ENCODE measurements around the gene TMEM37.
A peak's percentile ranks its signal among the peaks of the same experiment; 100 is the strongest.

TMEM37 gene

DNA sequence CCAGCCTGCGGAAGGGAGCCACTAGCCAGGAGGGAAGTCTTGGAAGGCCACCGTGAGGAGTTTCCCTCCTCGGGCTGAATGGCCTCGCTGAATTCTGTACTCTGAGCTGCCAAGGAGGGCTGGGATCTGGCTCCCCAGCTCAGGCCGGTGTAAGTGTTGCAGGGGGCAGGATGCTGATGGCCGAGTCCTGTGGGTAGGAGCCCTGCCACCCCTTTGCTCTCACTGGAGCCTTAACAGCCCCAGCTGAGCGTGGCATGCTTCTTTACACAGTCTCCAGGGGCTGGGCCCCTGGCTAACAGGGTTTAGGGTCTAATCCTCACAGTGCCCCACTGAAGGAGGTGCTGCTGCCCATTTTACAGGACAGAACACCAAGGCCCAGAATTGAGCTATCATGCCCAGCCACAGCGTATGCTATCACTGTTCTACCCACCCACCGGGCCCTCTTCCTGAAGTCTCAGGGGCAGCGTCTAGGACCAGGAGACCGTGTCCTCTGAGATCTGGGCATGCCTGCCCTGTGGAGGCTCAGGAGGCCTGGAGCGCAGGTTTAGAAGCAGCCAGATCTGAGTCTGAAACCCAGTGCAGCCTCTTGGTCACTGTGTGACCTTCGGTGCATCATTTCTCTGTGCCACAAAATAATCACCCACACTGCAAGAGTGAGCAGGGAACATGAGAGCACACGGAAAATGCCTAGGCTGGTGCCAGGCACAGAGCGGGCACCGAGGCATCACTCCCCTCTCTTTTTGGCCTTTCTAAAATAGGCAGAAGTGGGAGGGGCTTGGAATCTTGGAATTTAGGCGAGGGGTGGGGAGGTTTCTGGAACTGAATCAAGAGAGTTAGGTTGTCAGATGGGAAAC lies 42.9 kb downstream of the TMEM37 start:
- no peak for DNase-seq (ENCODE audit: low spot score)
- ChIA-PET CTCF (interaction anchor here (1.0 to 2.0 kb wide), 2 partner anchors 61 to 64 kb away, joined by 4 to 6 read pairs; no protein-coding TSS in a partner anchor), POLR2A (ENCODE audit: low non-redundant PET) (no interaction called here)
- no peak overlapping the region for H3K27ac ChIP-seq
- TF ChIP-seq CTCF (conservative IDR thresholded peaks at IDR 0.05; ENCODE audit: low read depth), result no peak

DNA sequence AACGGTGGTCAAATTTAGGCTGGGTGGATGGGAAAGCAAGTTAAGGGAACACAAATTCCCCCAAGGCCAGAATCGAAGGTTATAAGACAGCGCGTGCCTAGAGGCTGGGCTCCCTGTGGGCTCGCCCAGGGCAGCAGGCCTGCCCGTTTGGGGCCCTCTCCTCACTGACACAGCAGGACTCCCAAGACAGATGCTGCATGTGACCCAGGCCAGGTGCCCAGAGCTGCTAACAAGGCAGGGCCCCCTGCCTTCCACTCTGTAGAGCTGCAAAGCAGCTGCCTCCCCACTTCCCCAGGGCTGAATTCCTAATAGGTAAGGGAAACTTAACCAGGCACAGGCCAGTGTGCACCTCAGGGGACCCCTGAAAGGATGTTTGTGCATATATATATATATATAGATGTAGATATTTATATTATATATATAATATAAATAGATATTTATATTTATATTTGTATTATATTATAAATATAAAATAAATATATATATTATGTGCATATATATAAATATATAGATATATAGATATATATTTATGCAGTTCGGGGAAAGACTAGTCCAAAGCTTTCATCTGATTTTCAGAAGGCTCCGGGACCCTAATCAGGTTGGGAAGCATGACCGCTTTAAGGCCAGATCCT lies 43.7 kb downstream of the TMEM37 start:
- ChIA-PET CTCF (interaction anchor here (0.5 to 2.1 kb wide), 7 partner anchors 11 to 184 kb away, joined by 3 to 22 read pairs (median 4); no protein-coding TSS in a partner anchor), POLR2A (ENCODE audit: low non-redundant PET) (no interaction called here)
- no peak overlapping the region for H3K27ac ChIP-seq
- no peak for DNase-seq (ENCODE audit: low spot score)
- TF ChIP-seq CTCF (conservative IDR thresholded peaks at IDR 0.05; ENCODE audit: low read depth), result no peak

DNA sequence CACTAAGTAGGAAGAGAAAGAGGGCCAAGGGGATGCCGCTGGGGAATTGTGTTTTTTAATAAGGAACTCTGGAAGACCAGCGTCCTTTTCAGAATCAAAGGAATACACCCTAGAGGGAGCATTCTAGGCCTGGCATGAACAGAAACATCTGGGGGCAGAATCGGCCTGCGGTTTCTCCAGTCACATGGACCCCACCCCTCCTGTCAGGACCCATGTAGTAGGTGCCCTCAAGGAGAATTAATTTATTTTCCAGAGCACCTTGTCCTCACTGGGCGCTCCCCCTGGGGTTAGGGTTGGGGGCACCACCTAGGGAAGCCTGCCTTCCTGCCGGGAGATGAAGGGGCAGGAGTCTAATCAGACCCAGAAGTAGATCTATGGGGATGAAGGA lies 44.2 kb downstream of the TMEM37 start:
- no peak for TF ChIP-seq CTCF (conservative IDR thresholded peaks at IDR 0.05; ENCODE audit: low read depth)
- POLR2A ChIA-PET (ENCODE audit: low non-redundant PET), result interaction anchor here (0.6 kb wide), 1 partner anchor 165 kb away, joined by 3 read pairs; no protein-coding TSS in a partner anchor
- CTCF ChIA-PET, result interaction anchor here (0.5 to 2.1 kb wide), 14 partner anchors 8 to 699 kb away, joined by 3 to 22 read pairs (median 4); no protein-coding TSS in a partner anchor
- H3K27ac ChIP-seq, result no peak overlapping the region
- no peak for DNase-seq (ENCODE audit: low spot score)

DNA sequence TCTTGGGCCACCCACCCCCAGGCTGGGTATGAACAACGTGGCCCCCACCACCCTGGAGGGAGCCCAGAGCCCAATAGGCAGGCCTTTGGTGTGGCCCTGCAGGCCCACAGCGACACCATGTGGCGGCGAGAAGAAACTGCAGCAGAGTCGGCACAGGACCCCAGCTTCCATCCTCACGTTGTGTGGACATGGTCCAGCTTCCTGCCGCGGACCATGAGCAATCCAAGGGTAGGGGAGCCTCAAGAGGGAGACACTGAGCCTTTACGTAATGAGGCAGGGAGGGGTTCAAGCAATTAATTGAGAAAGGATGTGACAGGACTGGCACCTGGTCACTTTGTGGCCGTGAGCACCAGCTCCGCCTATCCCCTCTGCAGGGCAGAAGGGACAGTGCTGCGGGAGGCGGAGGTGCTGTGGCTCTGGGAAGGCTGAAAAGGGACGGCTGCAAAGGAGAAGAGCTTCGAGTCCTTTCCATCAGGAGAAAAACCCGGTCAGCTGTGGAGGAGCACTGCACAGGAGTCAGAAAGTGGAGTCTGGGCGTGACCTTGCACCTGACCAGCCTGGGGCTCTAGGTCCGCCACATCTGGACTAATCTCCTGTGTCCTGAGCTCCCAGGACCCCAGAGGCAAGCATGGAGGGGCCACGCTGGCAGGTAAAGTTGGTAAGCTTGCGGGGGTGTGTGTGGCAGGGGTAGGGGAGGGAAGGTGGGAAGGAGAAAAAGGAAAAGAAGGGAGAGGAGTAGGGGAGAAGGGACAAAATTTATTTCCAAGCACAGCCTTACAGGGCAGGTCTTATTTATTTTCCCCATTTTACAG lies 44.9 kb downstream of the TMEM37 start:
- ChIA-PET POLR2A (ENCODE audit: low non-redundant PET) (interaction anchor here (0.6 kb wide), 1 partner anchor 164 kb away, joined by 3 read pairs; no protein-coding TSS in a partner anchor), CTCF (interaction anchor here (0.5 to 2.1 kb wide), 22 partner anchors 9 to 699 kb away, joined by 3 to 22 read pairs (median 4); no protein-coding TSS in a partner anchor)
- H3K27ac ChIP-seq, result no peak overlapping the region
- peak; percentile 91 for TF ChIP-seq CTCF (conservative IDR thresholded peaks at IDR 0.05; ENCODE audit: low read depth)
- peak; percentile 63 for DNase-seq (ENCODE audit: low spot score)

GRCh38 chr2:119477113-119477505 lies 45.5 kb downstream of the TMEM37 start:
- CTCF ChIA-PET, result interaction anchor here (0.8 to 2.1 kb wide), 8 partner anchors 9 to 592 kb away, joined by 3 to 22 read pairs (median 4); no protein-coding TSS in a partner anchor
- no peak for DNase-seq (ENCODE audit: low spot score)

More at GRCh38 chr2:119477113-119477505, 45.5 kb downstream of the TMEM37 start:
- POLR2A ChIA-PET (ENCODE audit: low non-redundant PET), result no interaction called here
- H3K27ac ChIP-seq, result no peak overlapping the region
- TF ChIP-seq CTCF (conservative IDR thresholded peaks at IDR 0.05; ENCODE audit: low read depth), result no peak
